MV-4-11 (cell line): ENCODE measurements around the gene PUM2.
"Not testable (repeated sequence)": the region's sequence is repeated elsewhere in the genome, so short reads cannot be mapped to it uniquely, and the experiment has no call there.

Source experiments
- DNase-seq: peaks from one replicate; lab custom pipeline; 2025; lab: John Stamatoyannopoulos, UW

Gene PUM2, protein sequence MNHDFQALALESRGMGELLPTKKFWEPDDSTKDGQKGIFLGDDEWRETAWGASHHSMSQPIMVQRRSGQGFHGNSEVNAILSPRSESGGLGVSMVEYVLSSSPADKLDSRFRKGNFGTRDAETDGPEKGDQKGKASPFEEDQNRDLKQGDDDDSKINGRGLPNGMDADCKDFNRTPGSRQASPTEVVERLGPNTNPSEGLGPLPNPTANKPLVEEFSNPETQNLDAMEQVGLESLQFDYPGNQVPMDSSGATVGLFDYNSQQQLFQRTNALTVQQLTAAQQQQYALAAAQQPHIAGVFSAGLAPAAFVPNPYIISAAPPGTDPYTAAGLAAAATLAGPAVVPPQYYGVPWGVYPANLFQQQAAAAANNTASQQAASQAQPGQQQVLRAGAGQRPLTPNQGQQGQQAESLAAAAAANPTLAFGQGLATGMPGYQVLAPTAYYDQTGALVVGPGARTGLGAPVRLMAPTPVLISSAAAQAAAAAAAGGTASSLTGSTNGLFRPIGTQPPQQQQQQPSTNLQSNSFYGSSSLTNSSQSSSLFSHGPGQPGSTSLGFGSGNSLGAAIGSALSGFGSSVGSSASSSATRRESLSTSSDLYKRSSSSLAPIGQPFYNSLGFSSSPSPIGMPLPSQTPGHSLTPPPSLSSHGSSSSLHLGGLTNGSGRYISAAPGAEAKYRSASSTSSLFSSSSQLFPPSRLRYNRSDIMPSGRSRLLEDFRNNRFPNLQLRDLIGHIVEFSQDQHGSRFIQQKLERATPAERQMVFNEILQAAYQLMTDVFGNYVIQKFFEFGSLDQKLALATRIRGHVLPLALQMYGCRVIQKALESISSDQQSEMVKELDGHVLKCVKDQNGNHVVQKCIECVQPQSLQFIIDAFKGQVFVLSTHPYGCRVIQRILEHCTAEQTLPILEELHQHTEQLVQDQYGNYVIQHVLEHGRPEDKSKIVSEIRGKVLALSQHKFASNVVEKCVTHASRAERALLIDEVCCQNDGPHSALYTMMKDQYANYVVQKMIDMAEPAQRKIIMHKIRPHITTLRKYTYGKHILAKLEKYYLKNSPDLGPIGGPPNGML

DNA sequence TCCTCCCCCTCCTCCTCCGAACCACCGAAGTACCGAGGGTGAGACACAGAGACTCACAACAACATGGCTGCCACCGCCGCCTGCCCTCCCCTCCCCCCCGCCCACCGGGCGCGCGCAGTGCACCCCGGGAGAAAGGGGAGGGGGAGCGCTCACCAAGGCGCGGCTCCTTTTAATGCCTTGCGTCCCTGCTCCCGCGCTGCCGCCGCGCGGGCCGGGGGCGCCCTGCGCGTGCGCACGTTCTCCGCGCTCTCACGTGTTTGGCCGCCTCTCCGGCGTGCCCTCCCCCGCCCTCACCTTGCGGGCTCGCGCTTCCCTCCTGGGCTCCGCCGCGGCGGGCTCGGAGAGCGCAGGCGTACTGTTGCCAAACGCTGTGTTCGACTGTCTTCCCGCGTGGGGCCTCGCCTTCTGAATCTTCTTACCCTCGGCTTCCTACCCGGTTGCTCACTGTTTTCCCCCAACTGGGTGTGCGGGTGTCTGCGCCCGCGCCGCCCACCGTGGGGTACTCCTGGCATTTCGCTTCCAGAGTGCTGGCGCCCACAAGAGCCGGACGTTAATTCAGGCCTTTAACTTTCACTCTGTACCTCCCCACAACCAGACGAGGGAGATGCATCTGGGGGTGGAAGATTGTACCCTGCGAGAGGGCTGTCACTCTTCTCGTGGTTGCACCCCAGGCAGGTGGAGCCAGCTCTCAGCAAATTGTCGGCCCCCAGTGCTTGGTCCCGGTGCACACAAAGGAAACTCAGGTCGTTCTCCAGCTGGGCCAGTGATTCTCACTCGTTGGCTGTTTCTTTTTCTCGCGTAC is at the start of gene PUM2:
TSS of gene PUM2 (minus strand) at position 92 of the 802 bp plus-strand sequence. CDS start 23,484 bp downstream, outside the sequence.
- DNase-seq: peak; percentile 95

DNA sequence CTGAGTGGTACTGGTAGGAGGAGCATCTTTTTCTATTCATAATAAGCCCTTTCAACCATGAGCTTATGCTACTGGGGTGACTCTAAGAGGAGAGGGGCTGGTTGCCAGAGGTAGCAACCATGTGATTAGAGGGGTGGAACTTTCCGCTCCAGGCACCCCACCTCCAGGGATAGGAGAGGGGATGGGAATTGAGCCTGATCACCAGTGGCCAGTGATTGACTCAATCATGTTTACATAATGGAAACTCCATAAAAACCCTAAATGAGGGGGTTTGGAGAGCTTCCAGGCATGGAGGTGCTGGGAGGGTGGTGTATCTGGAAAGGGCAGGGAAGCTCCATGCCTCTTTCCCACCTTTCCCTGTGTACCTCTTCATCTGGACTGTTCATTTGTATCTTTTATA is 49.7 kb upstream of the PUM2 start:
- DNase-seq: no peak

DNA sequence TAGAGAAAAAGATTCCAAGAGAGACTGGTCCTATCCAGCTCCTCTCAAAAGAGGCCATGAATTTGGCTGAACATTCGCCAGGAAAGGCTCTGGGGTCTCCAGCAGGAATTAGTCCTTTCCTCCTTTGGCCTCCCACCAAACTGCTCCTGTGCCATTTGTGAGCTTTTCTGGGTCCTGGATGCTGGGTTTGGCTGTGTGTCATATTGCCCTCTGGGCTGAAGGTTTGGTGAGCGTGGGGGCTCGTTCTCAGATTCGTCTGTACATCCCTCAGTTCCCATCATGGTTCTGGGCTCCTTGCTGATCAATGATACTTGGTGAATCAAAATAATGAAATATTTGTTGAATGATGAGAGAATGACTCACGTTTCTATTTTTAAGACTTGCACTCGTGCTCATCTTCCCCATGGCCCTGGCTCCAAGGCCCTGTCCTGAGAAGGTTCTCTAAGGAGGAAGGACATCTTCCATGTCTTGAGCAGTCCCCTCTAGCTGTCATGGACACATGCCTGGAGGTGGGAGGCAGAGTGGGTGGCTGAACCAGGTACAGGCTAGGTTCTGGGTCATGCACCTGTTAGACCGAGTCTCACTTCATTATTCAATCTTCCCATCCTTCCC is 48.4 kb upstream of the PUM2 start:
- no peak for DNase-seq

DNA sequence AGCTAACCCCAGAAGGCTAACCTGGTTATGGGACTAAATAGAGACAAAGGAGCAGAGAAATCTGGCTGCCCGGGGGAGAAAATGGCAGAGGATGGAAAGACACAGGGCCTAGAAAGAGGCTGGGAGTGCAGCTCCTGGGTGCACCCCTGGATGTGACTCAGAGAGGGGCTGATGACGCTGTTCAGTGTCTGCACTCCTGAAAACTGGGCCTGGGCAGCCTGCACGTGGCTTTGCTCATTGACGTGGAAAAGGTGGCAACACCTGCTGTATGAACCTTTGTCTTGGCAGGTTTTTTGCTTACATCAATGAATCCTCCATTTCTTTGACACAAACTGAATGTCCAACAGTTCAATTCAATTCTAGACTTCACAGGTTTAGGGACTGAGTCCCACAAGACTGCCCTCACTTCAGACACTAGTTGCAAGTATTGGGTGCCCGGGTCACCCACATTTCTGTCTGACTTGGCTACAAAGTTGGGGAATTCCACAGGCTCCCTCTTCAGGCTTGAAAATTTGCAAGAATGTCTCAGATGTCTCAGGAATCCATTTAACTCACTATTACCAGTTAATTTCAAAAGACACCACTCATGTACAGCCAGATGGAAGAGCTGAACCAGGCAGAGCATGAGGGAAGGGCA is 47.3 kb upstream of the PUM2 start:
- no peak for DNase-seq

DNA sequence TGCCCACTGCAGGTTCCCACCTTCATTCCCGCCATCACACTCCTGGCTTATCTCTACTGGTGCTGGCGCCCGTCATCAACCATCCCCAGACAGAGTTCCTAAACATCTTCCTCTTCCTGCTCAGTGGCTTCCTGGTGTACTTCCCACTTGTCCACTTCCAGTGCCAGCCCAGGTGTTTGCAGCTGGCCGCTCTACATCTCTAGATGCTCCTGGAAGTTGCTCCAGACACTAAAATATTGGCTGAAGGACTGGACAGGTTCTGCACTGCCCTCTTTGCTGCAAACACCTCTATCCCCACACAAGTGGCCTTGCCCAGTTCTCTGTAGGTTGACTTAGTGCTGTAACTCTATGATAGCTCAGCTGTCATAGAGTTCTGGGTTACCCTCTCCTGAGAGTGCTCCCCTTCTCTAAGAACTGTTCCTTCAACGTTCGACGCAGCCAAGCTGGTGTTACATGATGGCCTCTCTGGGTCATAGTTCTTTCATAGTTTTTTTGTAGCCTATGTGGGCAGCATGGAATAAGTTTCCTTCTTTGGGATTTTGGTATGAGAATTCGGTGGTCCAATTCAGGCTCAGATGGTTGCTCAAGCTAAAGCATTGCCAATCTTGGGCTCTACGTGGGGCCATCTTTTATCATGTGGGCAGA is 45.8 kb upstream of the PUM2 start:
- DNase-seq: no peak

DNA sequence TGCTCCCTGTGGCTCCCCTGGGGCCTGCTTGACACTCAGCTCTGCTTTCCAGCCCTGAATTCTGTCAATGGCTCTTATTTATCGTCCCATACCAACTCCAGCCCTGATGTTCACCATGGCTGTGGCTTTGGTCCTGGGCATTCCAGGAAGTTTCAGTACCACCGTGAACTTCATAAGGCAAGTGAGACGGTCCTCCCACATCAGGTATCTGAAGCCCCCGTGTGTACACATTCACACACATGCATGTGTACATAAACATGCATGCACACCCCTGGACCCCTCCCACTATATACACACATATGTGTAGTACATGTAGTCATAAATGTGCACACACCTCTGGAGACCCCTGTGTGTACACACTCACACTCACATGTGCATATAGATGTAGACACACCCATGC is 43.3 kb upstream of the PUM2 start:
- no peak for DNase-seq

DNA sequence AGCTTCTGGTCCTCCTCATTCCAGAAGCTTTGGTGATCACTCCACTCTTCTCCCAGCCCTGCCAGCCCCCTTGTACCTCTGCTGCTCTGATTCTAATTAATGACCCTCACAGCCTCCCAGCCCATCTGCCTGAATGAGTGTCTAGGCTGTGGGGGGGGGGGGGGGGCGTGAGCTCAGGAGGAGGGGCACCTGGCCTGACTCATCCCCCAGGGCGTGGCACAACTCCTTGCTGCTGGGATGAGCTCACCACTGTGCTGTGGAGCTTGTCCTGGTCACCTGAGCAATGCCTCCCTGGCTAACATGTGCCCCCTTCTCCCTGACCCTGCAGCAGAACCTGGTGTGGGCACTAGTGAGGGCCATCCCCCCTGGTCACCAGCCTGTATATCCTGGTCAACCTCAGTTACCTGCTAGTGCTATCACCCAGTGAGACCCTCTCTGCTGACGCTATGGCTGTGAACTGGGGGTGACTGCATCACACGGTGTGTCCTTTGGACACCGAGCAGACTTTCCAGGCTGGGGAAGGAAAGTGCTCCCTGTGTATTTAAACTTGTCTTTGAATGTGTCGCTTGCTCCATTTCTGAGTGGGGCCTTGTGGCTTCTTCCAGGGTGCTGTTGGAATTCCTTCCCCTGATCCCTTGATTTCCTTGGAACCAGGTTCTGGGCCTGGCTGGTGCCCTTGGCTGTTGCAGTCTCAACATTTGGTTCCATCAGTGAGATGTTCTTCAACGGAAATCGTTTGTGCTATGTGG is 41.5 kb upstream of the PUM2 start:
- no peak for DNase-seq

DNA sequence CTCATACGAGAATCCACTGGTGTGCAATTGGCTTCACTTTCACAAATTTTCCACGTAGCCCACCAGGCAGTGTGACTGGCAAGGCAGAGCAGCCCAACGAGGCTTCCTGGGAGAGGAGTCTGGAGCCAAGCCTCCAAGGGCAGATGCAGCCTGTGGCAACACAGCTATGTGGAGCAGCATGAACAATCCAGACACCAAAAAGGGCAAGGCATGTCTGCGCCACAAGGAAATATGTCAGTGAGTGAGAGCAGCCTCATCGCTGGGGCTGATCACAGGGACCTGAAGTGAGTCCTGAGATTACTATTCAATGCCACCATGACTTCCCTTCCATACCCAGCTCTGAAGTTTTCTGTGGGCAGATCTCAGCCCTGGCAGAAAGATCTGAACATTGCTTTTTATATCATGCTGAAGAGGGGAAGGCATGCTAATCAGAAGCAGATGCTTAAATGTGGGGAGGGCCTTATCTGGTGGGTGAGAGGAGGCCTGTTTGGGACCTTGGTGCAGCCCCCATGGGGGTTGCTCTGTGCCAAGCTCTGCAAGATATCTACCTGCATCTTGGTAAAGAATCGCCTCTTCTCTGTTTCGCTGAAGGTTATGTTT is 40.0 kb upstream of the PUM2 start:
- DNase-seq: no peak

DNA sequence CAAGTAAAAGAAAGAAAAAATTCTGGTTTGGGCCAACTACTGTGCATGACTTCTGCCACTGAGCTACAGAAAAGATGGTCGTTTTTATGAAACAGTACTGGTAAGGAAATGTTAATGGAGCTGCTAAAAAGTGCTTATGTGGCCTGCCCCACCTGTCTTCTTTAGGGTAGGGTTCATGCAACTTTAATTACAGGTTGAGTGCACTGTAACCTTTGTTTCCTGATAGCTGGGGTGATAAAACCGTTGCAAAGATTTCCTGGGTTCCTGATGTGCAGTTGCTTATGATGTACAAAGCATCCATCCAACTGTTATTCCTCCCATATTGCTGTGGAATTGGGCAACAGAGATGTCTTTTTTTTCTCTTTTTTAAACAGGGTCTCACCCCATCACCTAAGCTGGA is 34.3 kb upstream of the PUM2 start:
- DNase-seq: no peak

DNA sequence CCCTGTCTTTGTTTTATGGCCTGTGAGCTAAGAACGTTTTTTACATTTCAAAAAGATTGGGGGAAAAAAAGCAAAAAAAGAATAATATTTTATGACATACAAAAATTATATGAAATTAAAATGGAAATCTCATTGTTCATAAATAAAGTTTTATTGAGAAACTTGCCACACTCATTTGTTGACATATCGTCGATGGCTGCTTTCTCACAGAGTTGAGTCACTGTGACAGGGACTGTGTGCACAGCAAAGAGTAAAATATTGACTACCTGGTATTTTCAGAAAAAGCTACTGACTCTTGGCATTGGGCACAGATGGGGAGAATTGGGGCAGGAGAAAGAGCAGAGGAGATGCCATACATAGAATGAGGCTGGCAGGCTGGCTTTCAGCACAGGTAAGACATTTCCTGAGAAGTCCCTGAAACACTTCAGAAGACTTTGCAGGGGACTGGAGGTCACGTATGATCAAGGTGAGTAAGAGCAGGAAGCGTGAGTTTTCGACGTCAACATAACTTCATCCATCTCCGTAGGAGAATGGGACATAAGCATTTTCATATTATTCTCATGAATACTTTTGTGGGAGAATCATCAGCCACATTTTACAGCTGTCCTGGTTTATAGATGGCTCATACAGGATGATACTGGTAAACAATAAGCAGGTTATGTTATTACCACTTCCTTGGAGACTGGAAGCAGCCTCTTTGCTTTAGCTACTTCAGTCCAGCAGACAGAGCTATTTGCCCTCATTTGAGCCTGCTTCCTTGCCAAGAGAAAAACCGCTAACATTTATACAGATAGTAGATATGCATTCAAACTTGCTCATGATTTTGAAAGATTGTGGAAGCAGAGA is 32.5 kb upstream of the PUM2 start:
- no peak for DNase-seq

DNA sequence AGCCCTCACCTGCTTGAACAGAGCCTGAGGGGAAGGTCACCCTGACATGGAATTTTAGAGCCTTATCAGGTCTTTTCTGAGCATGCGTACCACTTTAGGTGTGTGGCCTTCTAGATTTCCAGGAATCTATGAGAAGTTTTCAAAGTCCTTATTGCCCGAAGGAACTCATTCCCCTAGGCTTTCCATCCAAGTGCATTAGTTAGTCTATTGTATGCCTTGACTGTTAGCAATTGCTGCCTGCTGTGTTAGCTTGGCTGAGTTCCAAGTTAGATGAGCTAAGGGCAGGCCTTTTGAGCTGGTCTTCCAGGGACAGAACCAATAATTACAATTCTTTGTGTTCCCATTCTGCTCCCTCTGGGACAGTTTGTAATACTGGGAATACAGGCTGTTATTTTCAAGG is 30.8 kb upstream of the PUM2 start:
- no peak for DNase-seq

DNA sequence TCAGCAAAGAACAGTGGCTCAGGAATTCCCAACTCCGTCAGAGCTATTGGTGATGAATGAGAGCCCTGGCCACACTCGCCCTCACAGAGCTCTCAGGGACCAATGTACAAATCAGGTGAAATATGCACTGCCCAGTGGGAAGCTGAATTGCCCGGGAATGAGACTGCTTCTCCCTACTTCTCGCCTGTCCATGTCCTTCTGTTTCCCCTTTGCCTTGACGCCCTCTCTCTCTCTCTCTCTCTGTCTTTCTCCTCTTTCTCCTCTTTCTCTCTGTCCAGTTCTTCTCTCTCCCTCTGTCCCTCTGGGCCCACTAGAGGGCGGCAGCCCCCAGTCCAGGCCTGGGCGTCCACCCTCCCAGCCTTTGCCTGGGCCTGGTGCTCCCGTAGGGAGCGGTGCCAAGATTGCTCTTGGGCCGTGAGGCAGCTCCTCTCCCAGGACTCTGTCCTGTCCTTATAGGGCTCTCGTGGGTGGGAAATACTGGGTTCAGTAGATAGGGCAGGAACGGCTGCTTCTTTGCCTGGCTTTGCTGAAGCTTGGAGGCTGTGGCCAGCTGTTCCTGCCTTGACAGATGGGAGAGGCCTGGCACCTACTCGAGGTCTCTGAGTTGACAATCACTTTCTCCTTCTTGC is 28.4 kb upstream of the PUM2 start:
- DNase-seq: peak; percentile 16

DNA sequence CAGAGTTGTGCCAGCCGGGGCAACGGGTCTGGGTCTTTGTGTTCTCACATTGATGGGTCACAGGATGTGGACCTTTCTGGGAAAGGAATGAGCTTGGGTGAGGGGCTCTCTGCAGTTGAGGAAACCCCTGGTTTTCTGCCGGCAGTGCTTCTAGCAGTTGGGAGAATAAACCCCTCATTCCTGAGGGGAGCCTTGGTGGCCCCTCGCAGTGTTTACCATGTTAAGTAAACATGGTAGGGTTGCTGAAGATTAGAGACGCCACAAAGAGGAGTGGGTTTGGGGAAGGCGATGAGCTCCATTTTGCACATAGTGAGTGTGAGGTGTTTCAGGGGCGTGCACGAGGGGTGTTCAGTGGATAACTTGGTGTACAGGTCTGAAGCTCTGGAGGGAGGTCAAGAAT is 27.7 kb upstream of the PUM2 start:
- no peak for DNase-seq

DNA sequence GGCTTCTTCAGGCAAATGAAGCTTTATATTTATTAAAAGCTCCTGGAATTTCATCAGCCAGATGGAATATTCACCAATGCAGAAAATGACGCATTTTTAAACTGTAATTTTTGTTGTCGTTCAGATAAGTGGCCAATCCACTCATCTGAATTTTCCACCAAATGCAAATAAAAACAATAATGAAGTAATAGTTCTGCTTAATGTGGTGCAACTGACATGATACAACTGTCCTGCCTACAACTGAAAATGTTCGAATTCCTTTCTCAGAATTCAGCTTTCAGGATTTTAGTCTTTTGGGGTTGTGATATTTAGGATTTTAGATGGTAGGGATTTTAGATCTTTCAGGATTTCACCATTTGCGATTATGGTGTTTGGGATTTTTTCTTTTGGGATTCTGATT is 27.1 kb upstream of the PUM2 start:
- no peak for DNase-seq

DNA sequence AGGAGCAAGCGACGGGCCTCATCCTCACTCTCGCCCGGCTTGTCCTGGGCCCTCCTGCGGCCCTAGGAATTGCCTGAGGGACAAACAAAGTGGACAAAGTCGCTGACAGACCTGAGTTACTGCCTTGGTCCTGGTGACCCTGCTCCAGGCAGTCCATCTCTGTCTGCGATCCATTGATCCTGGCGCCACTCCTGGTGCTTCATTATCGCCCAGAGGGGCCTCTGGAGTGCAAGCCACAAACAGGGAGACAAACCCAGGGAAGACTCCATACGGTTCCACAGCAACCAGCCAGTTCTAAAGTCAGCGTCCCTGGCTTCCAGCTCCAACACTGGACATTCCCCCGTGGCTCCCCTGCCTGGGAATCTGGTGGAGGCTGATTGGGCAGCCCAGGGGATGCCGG is 24.3 kb upstream of the PUM2 start:
- DNase-seq: not testable (repeated sequence)

DNA sequence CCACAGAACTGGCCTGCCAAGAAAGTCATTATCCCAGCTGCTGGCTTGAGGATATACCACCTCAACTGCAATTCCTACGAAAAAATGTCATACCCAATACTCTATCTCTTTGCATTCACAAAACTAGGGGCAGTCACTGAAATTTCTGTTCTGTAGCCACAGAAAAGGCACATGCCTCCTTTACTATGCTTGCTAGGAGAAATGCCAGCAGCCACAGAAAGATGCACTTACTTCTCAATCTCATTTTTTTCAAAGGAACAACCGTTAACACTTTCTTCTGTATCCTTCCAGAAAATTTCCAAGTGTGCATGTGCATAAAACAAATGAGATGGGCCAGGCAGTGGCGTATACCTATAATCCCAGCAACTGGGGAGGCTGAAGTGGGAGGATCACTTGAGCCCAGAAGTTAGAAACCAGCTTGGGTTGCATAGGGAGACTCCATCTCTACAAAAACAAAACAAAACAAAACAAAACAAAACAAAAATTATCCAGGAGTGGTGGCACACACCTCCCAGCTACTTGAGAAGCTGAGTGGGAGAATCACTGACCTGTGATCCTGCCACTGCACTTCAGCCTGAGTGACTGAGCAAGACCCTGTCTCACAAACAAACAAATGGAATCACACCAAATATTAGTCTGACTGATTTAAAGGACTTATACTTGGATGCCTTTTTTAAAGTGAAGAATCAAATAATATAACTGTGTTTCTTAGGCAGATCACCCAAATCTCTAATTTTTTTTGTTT is 22.4 kb upstream of the PUM2 start:
- DNase-seq: no peak

DNA sequence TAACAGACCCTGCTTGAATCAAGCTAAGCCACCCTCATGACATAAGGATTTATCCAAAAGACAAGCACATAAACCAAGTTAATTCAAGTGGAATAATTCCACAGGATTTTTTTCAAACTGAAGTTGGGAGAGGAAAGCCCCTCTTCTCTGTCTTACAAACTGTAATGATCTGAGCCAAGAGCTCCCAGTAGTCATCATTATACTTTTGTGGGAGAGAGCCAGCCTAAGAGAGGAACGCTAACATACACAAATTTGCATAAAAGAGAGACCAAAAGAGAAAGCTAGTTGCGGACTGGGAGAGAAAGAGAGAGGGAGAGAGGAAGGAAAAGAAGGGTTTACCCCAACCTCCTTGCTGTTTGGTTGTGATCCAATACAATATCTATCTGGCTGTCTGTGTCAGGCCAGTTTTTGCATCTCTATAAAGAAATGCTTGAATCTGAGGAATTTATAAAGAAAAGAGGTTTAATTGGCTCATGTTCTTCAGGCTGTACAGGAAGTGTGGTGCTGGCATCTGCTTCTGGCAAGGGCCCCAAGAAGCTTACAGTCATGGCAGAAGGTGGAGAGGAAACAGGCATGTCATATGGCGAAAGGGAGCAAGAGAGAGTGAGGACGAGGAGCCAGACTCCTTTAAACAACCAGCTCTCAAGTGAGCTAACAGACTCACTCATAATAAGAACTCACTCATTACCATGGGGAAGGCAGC is 20.8 kb upstream of the PUM2 start:
- no peak for DNase-seq
